Esophagus muscularis mucosa (tissue), 4 donors: ENCODE results near the gene SKIL. TPM values are rescaled to one million over a fixed set of nuclear protein-coding genes. Genes with fewer than 3 reads are reported as not detected.

Experiments
- DNase-seq: peaks from one replicate; pipeline ENCODE4 v3.0.0-alpha.2; 2017; ENCODE audit errors: extremely low spot score
- H3K27ac ChIP-seq, 4 donors: fragments of 200-600 bp; sonication (generic); replicated peaks in 1 of 4; 1 replicate in 3 of 4; 2 replicates in 1 of 4; pipeline ENCODE4 v1.5.1; 2016 to 2019; ENCODE audit warnings: mild to moderate bottlenecking in 1 of 4
- H3K27me3 ChIP-seq, 4 donors: fragments of 200-600 bp; sonication (generic); one replicate each; pipeline versions ENCODE4 v1.5.1 to v1.6.0; 2016 to 2019
- H3K36me3 ChIP-seq, 4 donors: fragments of 200-600 bp; sonication (generic); one replicate each; pipeline ENCODE4 v1.5.1; 2016 to 2019
- H3K4me1 ChIP-seq, 4 donors: fragments of 200-600 bp; sonication (generic); one replicate each; pipeline ENCODE4 v1.5.1; 2016 to 2019
- H3K4me3 ChIP-seq, 4 donors: fragments of 200-600 bp; sonication (generic); 1 replicate in 2 of 4; 2 replicates in 2 of 4; pipeline ENCODE4 v1.5.1; 2016 to 2019; ENCODE audit warnings: mild to moderate bottlenecking in 4 of 4, moderate library complexity in 1 of 4
- H3K9me3 ChIP-seq, 4 donors: fragments of 200-600 bp; sonication (generic); 1 replicate in 3 of 4; 2 replicates in 1 of 4; pipeline ENCODE4 v1.5.1; 2016 to 2019
- EP300 ChIP-seq: sonication (generic); formaldehyde crosslinking; IDR thresholded peaks from one replicate; pipeline ENCODE4 v1.6.1; 2017; ENCODE audit warnings: antibody characterized with exemption
- POLR2A ChIP-seq: fragments of 450-650 bp; IDR thresholded peaks from one replicate; pipeline ENCODE4 v1.6.1; 2017; ENCODE audit warnings: antibody characterized with exemption, moderate library complexity, mild to moderate bottlenecking, low read depth
- POLR2AphosphoS5 ChIP-seq, 2 donors: sonication (generic); formaldehyde crosslinking; IDR thresholded peaks; one replicate each; pipeline ENCODE4 v1.6.1; 2017; ENCODE audit warnings: antibody characterized with exemption in 2 of 2
- intact Hi-C: fragments of 100-400 bp; cut with DNase I; formaldehyde crosslinking; loops from one replicate; pipeline ENCODE4 v1.15.1; 2023
- total RNA-seq, 4 donors: library from RNA; depleted of rRNA; stranded (reverse); fragments of >200 nt; gene quantifications; one replicate each; pipeline versions ENCODE4 v1.1.0 to v1.2.1, GENCODE V29; 2016
- TF ChIP-seq, protein P1 (sequence below), 3 experiments: fragments of 200-600 bp in 2 of 3; fragments of 450-650 bp in 1 of 3; sonication (generic) in 2 of 3; IDR thresholded peaks; one replicate each; pipeline ENCODE4 v1.5.1; 2017 to 2019; ENCODE audit warnings: antibody characterized with exemption in 3 of 3, mild to moderate bottlenecking in 2 of 3, moderate library complexity in 1 of 3

SKIL gene
- total RNA-seq, 4 donors from 2014 or later: 34.7 to 54.4 (median 39.5) TPM

DNA sequence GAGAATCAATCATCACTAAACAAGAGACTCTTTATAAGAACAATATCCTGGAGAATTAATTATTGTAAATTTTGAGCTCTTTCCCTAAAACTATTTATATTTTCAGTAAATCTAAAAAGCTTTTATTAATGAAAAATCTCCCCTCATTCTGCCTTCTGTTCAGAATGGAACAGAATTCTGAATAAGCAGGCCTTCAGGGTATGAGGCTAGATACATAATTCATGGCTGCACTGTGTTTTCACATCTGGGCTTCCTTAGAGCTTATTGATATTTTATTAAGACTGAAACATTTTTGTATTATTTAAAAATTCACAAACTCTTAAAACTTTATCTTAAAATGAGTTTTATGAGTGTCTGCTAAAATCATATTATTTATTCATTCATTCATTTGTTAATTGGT lies 85.9 kb downstream of the SKIL start:
- intact Hi-C loops: no loop called here
- DNase-seq: no peak

More for the DNA sequence above, 85.9 kb downstream of the SKIL start:
- Histone ChIP-seq H3K36me3 (no peaks in the 10 kb centered on the region), H3K4me1 (no peaks in the 10 kb centered on the region), H3K27ac (no peak overlapping the region), H3K27me3 (no peaks in the 10 kb centered on the region), H3K4me3 (no peak overlapping the region), H3K9me3 (no peaks in the 10 kb centered on the region)
- no peak for TF ChIP-seq POLR2AphosphoS5 (IDR thresholded peaks at IDR 0.05)
- no peak for TF ChIP-seq POLR2A
- TF ChIP-seq, protein P1, sequence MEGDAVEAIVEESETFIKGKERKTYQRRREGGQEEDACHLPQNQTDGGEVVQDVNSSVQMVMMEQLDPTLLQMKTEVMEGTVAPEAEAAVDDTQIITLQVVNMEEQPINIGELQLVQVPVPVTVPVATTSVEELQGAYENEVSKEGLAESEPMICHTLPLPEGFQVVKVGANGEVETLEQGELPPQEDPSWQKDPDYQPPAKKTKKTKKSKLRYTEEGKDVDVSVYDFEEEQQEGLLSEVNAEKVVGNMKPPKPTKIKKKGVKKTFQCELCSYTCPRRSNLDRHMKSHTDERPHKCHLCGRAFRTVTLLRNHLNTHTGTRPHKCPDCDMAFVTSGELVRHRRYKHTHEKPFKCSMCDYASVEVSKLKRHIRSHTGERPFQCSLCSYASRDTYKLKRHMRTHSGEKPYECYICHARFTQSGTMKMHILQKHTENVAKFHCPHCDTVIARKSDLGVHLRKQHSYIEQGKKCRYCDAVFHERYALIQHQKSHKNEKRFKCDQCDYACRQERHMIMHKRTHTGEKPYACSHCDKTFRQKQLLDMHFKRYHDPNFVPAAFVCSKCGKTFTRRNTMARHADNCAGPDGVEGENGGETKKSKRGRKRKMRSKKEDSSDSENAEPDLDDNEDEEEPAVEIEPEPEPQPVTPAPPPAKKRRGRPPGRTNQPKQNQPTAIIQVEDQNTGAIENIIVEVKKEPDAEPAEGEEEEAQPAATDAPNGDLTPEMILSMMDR (IDR thresholded peaks at IDR 0.05): no peak
- TF ChIP-seq EP300: no peak

Other genes with a start within 250 kb of the SKIL start
- gene PHC3, start 176.0 kb upstream of the SKIL start, total RNA-seq: 10 to 100 TPM; 53.7 to 83.1 (median 70.8) TPM
- gene PRKCI, start 135.3 kb upstream of the SKIL start, total RNA-seq: 10 to 100 TPM; 35.7 to 90.9 (median 39.8) TPM
- gene CLDN11, start 61.2 kb downstream of the SKIL start, total RNA-seq: 1 to 10 TPM; 3.0 to 5.2 (median 3.6) TPM
- 1 to 10 TPM in 1 of 4 donors, under 1 TPM in 3; 0.42 to 1.3 (median 0.58) TPM for gene SLC7A14, start 228.4 kb downstream of the SKIL start, total RNA-seq